Adrenal gland (tissue), 12 donors: ENCODE data around the gene CNNM4. TPM values are rescaled to one million over a fixed set of nuclear protein-coding genes. Genes with fewer than 3 reads are reported as not detected.

Source experiments
- DNase-seq, 7 donors: peaks; one replicate each; pipeline ENCODE4 v3.0.0-alpha.2; 2019 to 2020
- H3K27ac ChIP-seq, 5 donors: fragments of 200-600 bp; sonication (generic) in 4 of 5; 1 replicate in 3 of 5; 2 replicates in 2 of 5; pipeline versions ENCODE4 v1.5.1 to v1.8.0; 2016 to 2020; ENCODE audit warnings: mild to moderate bottlenecking in 1 of 5
- H3K27me3 ChIP-seq: fragments of 200-600 bp; 2 replicates; pipeline ENCODE4 v1.8.0; 2021
- H3K36me3 ChIP-seq, 2 donors: fragments of 200-600 bp; replicated peaks in 1 of 2; 1 replicate in 1 of 2; 2 replicates in 1 of 2; pipeline versions ENCODE4 v1.5.1 to v1.8.0; 2018 to 2022
- H3K4me1 ChIP-seq, 2 donors: fragments of 200-600 bp; replicated peaks in 1 of 2; 1 replicate in 1 of 2; 2 replicates in 1 of 2; pipeline versions ENCODE4 v1.5.1 to v1.8.0; 2018 to 2021
- H3K4me3 ChIP-seq, 4 donors: fragments of 200-600 bp; sonication (generic) in 3 of 4; one replicate each; pipeline ENCODE4 v1.5.1; 2016 to 2018
- H3K9me3 ChIP-seq, 3 donors: fragments of 200-600 bp; sonication (generic) in 1 of 3; replicated peaks in 1 of 3; 1 replicate in 2 of 3; 2 replicates in 1 of 3; pipeline versions ENCODE4 v1.5.1 to v1.8.0; 2016 to 2021
- CTCF ChIP-seq, 6 experiments: fragments of 450-650 bp in 4 of 6; fragments of 200-600 bp in 2 of 6; sonication (generic) in 1 of 6; IDR thresholded peaks; 1 replicate in 5 of 6; 2 replicates in 1 of 6; pipeline versions ENCODE4 v1.5.1 to v1.8.0; 2016 to 2021; ENCODE audit warnings: antibody characterized with exemption in 6 of 6, mild to moderate bottlenecking in 2 of 6, moderate library complexity in 1 of 6
- POLR2A ChIP-seq, 2 donors: fragments of 450-650 bp; IDR thresholded peaks; one replicate each; pipeline ENCODE4 v1.6.1; 2017; ENCODE audit warnings: antibody characterized with exemption in 2 of 2, mild to moderate bottlenecking in 2 of 2, moderate library complexity in 1 of 2
- WGBS, 4 donors: extraction: QIAGEN DNeasy Blood & Tissue Kit in 2 of 4; methylation state at CpG; one replicate each; pipeline versions ENCODE4 v1.1.5 to v1.1.7; 2013 to 2017; 5-methylcytosine and 5-hydroxymethylcytosine counted together
- intact Hi-C, 2 donors: fragments of 100-400 bp; cut with DNase I; formaldehyde crosslinking; loops; one replicate each; pipeline versions ENCODE4 v1.14.1 to v1.15.0; 2022 to 2023
- polyA plus RNA-seq, 3 donors: library from polyadenylated mRNA; stranded (reverse); fragments of 200-250 nt in 2 of 3; fragments of 350-450 nt in 1 of 3; fragmentation: Illumina TruSeq in 1 of 3; extraction: RNeasy Lipid Tissue Mini Kit (QIAGEN cat#74804) in 1 of 3; gene quantifications; one replicate each; pipeline ENCODE4 v1.2.3, GENCODE V29; 2013 to 2014
- total RNA-seq, 9 donors: library from RNA; depleted of rRNA in 4 of 9; stranded (reverse); fragments of >200 nt in 4 of 9; fragments of 120-200 nt in 1 of 9; fragmentation: NEBNext Ultra II Directional in 1 of 9; extraction: Animal tissue kit (Norgen Biotek cat#: 25700) in 1 of 9; gene quantifications; one replicate each; pipeline versions ENCODE4 v1.1.0 to v1.2.4, GENCODE V29; 2013 to 2023
- donor health status: healthy with polysubstance abuse.
- donor health status: Bipolar disorder and iron deficiency.
- donor health status: DM: yes; HTN: yes; CAD: no.
- donor health status: DM: no; HTN: no; CAD: no.
- donor health status: DM: no; HTN: no; CAD: no.
- donor health status: DM: yes; HTN: yes; CAD: no.

Gene CNNM4
- total and polyA plus RNA-seq, 12 donors: 2.2 to 7.7 (median 4.4) TPM

GRCh38 chr2:96733931-96734330 is 26.8 kb upstream of the CNNM4 start:
- WGBS, 4 donors: 80 to 89% (median 85%) methylated on average over 3 of the region's 3 CpGs
- Histone ChIP-seq H3K4me3 (no peak overlapping the region), H3K4me1 (peaks cover 8 to 53% of the 10 kb centered on the region in 2 donors), H3K27me3 (no peaks in the 10 kb centered on the region), H3K27ac (peak overlapping the region in 1 of 5 donors; percentile 39), H3K36me3 (peaks cover 0 to 55% of the 10 kb centered on the region in 2 donors), H3K9me3 (no peaks in the 10 kb centered on the region)
- DNase-seq: peak in 1 of 7 donors; percentile 14
- TF ChIP-seq CTCF (IDR thresholded peaks at IDR 0.05) (no peak), POLR2A (IDR thresholded peaks at IDR 0.05) (no peak)
- intact Hi-C loops: no loop called here

GRCh38 chr2:96734880-96735583 is 25.7 kb upstream of the CNNM4 start:
- H3K27ac ChIP-seq: peak overlapping the region in 2 of 5 donors; percentile 39 to 45
- H3K36me3 ChIP-seq: peaks cover 0 to 46% of the 10 kb centered on the region in 2 donors
- no peaks in the 10 kb centered on the region for H3K27me3 ChIP-seq
- no peak for TF ChIP-seq POLR2A (IDR thresholded peaks at IDR 0.05)
- no peak for TF ChIP-seq CTCF (IDR thresholded peaks at IDR 0.05)
- intact Hi-C loops: no loop called here
- peak in 2 of 7 donors; percentile 23 to 35 for DNase-seq
- H3K9me3 ChIP-seq: no peaks in the 10 kb centered on the region
- no peak overlapping the region for H3K4me3 ChIP-seq
- 64 to 74% (median 65%) methylated on average over 8 of the region's 8 CpGs for WGBS, 4 donors
- peaks cover 11 to 57% of the 10 kb centered on the region in 2 donors for H3K4me1 ChIP-seq

GRCh38 chr2:96737251-96737650 is 23.5 kb upstream of the CNNM4 start:
- DNase-seq: no peak
- TF ChIP-seq POLR2A (IDR thresholded peaks at IDR 0.05) (no peak), CTCF (IDR thresholded peaks at IDR 0.05) (no peak)
- Histone ChIP-seq H3K9me3 (no peaks in the 10 kb centered on the region), H3K4me3 (no peak overlapping the region), H3K27ac (no peak overlapping the region), H3K36me3 (peaks cover 0 to 25% of the 10 kb centered on the region in 2 donors), H3K27me3 (no peaks in the 10 kb centered on the region), H3K4me1 (peaks cover 11 to 57% of the 10 kb centered on the region in 2 donors)
- intact Hi-C loops: no loop called here
- WGBS, 4 donors: 47 to 73% (median 62%) methylated on average over 2 of the region's 2 CpGs

- 53 to 72% (median 59%) methylated on average over 2 of the region's 2 CpGs for WGBS, 4 donors
- peaks cover 11 to 57% of the 10 kb centered on the region in 2 donors for H3K4me1 ChIP-seq
- intact Hi-C loops: no loop called here
- H3K27ac ChIP-seq: no peak overlapping the region
- H3K9me3 ChIP-seq: no peaks in the 10 kb centered on the region
- peaks cover 0 to 20% of the 10 kb centered on the region in 2 donors for H3K36me3 ChIP-seq
- no peaks in the 10 kb centered on the region for H3K27me3 ChIP-seq
- DNase-seq: no peak
- TF ChIP-seq POLR2A (IDR thresholded peaks at IDR 0.05) (no peak), CTCF (IDR thresholded peaks at IDR 0.05) (no peak)
- H3K4me3 ChIP-seq: no peak overlapping the region
Observed at GRCh38 chr2:96737831-96738230, 22.9 kb upstream of the CNNM4 start.
